NCI-H1417 (cell line): ENCODE measurements around the gene CUX1.

Experiments
- DNase-seq, 3 experiments: peaks; one replicate each; lab custom pipeline; 2025; lab: John Stamatoyannopoulos, UW

Gene CUX1

DNA sequence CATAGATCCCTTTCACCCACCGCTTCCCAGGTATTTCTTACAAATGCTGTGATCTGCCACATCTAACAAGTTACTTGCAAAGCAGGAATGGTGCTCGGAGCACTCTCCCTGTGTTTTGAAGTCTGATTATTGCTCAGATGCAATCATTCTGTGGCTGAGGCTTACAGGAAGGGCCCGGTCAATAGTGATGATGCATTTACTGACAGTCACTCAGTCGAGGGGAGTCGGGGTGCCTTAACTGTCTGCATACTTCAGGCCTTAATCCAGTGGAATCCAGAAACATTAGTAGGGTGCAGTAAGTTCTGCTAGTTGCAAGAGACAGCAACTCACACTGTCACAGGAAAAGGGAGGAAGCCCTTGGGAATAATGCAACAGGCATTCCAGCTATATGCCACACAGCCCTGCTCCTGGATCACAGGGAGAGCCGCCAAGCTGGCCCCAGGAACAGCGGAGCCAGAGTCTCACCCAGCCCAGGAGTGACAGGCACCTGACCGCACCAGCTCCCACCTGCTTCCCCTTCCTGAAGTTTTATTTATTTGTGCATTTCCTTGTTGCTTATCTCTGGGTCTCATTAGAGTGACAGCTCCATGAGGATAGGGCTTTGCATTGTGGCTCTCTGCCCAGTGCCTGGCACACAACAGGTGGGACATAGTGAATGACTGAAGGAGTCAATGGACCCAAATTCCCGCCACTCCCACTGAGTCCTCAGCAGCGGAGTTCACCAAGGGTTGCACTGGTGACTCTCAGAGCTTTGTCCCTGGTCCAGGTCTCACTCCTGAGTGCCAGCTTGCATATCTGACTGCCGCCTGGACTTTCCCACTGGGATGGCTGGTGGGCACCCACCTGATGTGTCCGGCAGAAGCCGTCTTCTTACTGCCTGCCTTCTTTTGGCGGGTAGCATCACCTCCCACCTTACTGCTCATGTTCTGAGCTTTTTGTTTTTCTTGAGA is 256.8 kb downstream of the CUX1 start:
- no peak for DNase-seq

DNA sequence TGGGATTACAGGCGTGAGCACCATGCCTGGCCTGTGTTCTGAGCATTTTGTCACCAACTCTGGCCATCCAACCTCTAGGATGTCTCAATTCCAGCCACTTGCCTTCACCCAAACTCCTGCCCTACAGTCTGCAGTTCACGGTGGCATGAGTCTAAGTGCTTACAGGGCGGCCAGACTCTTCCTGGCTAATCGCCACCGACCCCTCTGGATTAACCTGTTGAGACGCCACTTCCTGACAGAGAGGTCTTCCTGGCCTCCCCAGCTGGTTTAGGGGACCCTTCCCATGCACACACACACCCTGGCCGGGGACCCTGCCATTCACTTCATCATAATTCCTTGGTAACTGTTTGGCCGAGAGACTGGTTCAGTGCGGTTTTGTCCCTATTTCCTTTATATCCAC is 257.7 kb downstream of the CUX1 start:
- no peak for DNase-seq

DNA sequence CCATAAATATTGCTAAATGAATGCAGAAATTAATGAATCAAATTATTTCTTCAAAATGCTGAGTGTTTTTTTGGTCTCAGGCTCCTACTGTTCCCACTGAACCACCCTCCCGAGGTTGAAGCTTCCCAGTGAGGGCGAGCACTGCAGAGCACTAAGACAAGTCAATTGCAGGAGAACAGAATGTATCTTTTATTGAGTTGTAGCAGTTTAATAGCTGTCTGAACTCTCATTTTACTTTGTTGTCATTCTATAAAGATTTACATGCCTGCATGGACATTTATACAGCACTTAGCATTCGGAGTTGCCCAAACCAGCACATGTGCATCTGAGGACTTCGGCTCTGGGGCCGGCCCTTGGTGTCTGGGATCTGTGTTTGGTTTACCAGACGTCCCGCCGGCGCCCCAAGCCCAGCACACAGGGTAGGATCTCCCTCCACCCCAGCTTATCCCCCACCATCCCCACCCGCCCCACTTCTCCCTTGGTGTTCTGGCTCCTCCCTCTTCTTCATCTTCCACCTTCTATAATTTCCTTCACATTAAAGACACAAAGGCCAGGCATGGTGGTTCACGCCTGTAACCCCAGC is 258.2 kb downstream of the CUX1 start:
- no peak for DNase-seq

DNA sequence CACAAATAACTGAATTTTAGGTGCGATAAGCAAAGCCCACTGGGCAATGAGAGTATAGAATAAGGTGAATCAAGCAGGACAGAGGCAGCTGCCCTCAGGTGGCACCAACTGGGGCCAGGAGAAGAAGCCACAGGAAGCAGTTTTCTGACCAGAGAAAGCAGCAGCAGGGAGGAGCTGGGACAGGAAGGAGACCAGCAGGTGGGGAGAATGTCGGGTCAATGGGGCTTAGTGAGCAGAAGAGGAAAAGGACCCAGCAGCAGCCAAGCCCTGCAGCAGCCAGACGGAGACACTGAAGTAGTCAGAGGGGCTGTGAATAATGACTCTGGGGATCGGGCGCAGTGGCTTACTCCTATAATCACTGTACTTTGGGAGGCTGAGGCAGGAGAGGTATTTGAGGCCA is 259.7 kb downstream of the CUX1 start:
- peak in 1 of 3 experiments; percentile 29 for DNase-seq

DNA sequence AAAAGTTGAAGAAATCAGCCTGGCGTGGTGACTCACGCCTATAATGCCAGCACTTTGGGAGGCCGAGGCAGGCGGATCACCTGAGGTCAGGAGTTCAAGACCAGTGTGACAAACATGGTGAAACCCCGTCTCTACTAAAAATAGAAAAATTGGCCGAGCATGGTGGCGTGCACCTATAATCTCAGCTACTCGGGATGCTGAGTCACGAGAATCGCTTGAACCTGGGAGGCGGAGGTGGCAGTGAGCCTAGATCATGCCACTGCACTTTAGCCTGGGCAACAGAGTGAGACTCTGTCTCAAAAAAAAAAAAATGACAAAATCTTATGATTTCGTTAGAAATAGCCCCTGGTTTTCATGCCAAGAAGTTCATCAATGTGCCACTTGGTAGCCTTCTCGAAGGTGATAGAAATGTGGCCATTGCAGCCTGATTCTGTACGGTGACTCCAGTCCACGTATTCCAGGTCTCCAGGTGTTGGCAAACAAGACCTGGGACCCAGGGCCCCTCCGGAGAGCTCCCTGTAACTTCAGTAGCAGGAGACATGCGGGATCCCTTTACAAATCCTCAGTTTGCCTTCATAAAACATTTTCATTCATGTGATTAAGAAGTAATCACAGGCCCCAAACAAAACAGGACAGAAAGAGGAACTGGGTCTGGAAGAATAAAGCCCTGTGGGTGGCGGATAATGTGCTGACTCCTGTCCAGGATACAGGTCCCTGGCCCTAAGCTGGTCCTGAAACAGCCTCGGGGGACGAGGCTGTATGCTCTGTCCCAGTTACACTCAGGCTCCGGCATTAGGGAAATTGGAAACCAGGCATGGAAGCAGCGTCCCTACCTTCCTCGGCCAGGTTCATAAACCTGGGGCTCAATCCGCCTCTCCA is 262.0 kb downstream of the CUX1 start:
- peak in 1 of 3 experiments; percentile 18 for DNase-seq

DNA sequence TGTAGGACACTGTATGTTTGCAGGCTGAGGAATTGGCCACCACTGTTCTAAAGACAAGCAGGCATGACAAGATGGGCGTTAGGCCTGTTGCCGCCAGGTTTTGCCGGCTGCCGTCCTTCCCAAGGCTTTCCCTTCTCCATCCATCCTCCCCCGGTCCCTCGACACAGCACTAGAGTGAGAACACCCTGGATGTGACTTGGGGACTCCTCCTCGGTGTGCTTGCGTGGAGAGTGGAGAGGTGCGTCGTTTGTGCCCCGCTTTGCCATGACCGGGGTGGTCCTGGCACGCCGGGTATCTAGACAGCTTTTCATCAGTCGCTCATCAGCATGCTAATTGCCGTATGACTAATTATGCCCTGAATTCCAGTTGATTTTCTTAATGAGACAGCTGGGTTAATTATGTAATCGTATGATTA is 262.6 kb downstream of the CUX1 start:
- no peak for DNase-seq

DNA sequence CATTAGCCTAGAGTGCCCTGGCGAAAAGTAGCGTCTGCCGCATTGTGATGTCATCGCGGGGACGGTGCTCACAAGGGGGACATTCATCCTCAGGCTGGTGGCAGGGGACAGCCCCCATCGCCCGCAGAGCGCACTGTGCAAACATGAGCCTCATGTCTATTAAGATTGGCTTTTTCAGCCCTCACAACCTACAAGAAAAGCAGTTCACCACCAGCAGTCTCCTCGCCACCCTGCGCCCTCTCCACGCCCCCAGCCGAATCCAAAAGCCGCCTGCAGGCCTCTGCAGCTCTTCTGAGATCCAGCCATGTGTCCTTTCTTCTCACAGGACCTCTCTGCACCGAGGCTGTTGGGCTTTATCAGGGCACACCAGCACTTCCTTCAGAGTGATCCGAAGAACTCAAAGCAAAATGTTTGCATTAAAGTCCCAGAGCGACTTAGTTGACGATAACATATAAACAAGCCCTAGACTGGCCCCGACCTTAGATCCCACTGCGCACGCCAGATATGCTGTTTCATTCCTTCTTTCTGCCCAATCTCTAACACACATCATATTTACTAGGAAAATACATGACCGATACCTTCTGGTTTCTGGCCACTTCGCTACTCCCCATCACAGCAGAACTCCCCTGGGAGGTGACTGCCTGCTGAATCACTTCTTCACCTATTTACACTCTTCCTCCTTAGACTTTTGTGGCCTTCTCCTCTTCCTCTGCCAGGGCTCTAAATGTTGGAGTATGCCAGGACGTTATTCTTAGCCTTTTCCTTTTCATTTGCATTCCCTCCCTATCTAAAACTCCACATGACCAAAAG is 263.2 kb downstream of the CUX1 start:
- DNase-seq: no peak

DNA sequence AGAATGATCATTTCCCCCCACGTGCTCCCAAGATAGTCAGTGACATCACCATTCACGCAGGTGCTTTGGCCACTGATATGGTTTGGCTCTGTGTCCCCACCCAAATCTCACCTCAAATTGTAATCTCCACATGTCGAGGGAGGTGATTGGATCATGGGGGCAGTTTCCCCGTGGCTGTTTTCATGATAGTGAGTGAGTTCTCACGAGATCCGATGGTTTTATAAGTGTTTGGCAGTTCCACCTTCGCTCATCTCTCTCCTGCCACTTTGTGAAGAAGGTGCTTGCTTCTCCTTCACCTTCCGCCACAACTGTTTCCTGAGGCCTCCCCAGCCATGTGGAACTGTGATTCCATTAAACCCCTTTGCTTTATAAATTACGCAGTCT is 263.8 kb downstream of the CUX1 start:
- DNase-seq: no peak

DNA sequence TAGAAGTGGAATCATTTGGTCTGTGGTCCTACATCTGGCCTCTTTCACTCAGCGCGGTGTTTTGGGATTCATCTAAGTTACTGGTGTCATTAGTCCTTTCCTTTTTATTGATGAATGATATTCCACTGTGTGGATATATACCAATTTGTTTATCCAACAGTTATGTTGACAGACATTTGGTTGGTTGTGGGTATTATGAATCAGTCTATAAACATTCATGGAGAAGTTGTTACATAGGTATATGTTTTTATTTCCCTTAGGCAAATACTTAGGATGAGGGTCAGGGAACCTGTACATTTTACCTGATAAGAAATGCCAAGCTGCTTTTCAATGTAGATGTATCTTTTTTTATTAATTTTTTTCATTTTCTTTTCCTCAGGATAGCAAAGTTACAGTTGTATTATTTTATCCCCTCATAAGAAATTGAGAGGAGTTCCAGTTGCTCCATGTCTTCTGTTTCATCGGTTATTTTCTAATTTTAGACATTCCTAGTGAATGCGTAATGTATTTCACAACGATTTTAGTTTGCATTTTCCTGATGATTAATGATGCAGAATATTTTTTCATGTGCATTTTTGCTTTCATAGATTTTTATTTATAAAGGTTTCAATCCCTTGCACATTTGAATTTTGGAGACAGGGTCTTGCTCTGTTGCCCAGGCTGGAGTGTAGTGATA is 265.4 kb downstream of the CUX1 start:
- no peak for DNase-seq

DNA sequence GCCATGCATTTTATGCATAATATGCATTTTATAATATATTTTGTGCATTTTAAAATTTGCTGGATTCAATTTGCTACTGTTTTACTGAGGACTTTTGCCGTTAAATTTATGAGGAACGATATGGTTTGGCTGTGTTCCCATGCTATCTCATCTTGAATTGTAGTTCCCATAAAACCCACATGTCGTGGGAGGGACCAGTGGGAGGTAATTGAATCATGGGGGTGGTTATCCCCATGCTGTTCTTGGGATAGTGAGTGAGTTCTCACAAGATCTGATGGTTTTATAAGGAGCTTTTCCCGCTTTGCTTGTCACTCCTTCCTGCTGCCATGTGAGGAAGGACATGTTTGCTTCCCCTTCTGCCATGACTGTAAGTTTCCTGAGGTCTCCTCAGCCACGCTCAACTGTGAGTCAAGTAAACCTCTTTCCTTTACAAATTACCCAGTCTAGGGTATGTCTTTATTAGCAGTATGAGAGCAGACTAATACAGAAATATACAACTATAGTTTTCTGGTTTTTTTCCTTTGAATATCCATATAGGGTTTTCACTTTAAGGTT is 267.9 kb downstream of the CUX1 start:
- no peak for DNase-seq

DNA sequence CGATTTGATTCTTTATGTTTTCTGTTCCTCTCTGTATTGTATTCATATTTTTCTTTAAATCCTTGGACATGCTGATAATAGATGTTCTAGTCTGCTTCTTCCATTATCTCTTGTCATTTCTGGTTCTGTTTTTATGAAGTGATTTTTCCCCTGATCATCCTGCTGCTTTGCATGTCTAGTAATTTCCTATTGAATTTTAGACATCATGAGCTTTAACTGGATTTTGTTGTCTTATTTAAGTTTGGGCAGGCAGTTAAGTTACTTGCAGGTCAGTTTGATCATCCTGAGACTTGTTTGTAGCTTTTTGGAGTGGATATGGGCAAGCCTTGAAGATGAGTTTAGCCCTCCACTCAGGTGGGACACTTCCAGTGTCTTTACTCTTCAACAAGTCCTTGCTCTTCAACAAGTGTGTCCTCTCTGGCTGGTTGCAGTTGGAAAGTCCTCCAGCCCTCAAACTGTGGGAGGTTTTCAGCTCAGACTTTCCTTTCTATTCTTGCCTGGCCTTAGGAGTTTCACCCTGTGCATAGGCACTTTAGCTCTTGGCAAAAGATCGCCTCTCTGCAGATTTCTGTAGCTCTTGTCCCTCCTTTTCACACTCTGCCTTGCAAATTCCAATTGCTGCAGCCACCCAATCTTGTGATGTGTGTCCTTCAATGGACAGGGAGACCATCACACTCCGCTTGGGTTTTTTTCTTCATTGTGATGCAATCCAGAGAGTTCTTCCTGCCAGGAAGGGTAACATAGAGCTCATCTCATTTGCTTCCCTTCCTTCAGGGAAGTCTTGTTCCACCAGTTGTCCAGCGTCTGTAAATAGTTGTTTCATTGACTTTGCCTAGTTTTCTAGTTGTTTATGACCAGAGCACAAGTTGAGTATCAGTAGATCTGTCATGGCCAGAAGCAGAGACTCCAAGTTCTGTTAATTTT is 272.0 kb downstream of the CUX1 start:
- no peak for DNase-seq

DNA sequence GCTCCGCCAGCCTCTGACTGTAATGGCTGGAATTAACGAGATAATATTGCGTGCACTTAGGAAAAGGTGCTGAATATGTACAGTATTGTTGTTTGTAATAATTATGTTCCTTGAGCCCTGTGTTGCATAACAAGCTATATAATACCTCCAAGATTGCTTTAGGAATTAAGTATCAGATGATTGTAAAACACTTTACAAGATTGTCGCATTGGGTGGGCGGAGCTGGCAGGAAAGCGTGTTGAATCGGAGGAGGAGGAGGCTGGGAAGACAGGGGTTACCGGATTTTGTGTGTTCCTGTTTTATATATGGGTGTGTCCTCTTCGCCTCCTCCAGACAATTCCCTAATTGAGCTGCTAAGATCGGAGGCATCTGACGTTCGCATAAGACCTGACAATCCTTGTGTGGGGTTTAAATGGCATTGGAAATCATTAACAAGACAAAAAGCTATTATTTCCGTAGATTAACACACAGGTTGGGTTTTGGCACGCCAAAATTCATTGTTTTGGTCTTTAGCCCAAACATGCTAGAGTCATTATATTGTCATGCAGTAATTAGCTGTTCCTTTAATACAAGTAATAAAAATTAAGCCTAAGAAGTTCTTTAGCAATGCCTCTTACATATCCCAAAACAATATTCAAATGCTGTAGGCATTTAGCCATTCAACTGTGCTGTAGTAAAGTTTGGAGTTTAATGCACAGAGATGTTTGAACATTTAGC is 276.3 kb downstream of the CUX1 start:
- peak in 1 of 3 experiments; percentile 32 for DNase-seq

DNA sequence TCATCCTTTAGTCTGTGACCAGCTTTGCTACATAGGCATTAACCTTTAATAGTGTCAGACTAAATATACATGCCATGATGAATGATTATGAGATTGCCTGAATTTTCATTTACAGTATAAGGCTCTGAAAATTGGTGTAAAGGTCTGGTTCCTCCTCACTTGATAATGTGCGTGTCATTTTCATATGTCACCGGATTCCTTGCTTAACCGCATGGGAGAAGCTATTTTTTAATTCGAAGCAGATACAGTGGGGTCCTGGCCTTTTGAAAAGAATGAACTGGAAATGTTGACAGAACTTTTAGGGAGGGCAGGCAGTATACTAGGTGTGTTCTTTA is 276.9 kb downstream of the CUX1 start:
- DNase-seq: no peak

DNA sequence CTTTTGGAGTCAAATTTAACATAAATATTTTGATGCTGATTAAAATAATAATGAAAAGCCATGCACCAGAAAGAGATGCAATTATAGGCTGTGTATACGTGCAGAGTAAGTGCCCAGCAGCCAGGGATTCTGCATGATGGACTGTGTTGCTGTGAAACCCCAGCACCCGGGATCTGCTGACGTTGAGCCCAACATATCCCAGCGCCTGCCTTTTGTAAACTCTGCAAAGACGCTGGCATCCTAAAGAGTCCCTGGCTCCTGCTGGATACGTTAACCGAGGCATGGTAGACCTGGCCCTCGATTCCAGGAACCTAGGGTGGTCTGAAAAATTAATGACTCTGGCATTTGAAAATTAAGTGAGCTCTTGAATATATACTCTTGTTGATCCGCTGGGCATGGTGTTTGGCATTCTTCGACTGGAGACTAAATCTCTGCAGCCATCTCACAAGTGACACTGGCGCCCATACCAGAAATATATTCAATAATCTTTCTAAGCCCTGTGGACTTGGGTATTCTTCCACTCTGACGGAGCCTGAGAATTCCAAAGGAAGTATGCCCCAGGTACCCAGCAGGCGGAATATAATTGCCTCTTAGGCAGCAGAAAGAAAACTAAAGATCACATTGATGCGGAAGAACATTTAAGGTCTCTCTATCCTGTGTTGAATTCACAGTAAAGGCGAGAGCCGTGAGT is 278.0 kb downstream of the CUX1 start:
- DNase-seq: no peak

DNA sequence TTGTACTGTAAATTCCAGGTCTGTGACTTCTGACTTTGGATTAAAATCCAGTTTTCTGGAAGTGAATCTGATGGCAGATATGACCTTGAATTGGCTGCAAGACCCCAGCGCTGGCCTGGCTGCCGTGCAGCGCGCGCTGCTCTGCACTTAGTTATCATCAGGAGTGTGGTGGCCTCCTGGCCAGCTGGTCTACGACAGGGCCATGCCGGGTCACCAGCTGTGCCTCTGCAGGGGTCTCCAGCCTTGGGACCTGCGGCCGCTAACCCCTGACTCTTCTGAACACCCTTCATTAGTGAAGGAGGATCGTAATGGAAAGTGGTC is 278.5 kb downstream of the CUX1 start:
- DNase-seq: no peak

DNA sequence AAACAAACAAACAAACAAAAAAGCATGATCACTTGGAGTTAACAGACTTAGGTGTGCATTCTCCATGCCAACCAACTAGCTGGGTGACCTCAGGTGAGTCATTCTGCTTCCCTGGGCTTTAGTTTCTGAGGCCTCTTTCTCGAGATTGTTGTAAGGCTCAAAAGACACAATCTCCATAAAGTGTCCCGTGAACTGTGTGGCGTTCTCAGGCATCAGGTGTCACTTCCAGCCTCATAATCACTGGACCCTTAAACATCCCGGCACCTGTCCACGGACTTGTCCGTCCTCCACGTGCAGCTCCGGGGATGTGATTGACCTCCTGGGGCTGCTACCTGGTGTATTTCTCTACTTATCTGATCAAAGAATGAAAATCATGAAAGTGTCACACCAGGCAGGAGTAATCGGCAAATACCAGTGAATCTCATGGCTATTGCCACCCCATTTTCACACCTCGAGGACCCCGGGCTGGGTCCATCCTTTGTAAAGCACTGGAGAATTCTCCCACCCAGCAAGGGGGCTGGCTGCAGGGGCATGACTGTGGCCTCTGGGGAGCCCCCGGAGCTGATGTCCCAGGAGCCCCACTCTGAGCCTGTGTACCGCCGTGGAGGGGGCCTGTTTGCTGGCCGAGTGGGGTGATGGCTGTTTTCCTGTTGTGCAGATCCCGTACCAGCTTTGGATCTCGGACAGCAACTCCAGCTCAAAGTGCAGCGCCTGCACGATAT is 279.4 kb downstream of the CUX1 start:
- no peak for DNase-seq

DNA sequence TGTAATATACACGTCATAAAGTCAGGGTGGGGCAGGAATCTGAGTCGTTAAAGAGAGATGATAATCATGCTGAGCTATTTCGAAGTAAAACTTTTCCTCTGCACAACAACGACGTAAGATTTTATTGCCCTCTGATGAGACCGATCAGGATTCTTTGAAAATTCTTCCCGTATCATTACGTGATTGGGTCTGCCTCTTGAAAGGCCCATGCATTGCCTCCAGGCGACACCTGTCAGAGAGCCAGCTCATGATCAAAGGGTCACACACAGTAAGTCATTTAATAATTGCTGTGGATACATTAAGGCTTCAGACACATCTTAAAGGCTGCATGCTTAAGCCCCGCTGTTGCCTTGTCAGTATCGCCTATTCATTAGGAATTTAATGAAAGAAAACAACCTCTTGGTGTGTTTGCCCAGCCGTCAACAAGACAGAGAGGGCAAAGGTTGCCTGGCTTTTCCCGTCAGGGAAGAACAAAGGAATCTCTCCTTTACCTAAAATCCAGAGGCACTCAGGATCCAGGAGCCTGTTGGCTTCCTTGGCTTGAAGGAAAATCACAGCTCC is 280.3 kb downstream of the CUX1 start:
- peak in 2 of 3 experiments; percentile 42 to 82 for DNase-seq

DNA sequence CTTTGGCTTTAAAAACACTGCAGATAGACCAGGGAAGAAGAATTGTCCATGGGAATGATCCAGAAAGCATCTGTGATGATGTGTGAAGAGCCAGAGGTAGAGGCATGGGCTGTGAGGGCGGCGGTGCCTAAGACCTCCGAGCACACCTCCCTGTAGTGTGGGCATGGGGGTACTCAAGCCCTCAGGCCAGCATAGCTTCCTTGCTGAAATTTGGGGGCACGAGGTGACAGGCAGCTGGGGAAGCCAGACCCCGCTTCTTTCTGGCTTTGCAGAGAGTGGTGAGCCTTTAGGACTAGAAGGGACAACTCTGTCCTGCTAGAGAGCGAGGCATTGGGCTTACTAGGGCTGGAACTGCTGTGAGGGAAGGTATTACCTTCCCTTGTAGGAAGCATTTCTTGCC is 281.6 kb downstream of the CUX1 start:
- no peak for DNase-seq
